Measurements from ENCODE around the gene EVC. TPM values are rescaled to one million over a fixed set of nuclear protein-coding genes. Genes with fewer than 3 reads are reported as not detected.

Gene EVC
- total and polyA plus RNA-seq, 4 donors, result 2.9 to 40.8 (median 13.6) TPM

DNA sequence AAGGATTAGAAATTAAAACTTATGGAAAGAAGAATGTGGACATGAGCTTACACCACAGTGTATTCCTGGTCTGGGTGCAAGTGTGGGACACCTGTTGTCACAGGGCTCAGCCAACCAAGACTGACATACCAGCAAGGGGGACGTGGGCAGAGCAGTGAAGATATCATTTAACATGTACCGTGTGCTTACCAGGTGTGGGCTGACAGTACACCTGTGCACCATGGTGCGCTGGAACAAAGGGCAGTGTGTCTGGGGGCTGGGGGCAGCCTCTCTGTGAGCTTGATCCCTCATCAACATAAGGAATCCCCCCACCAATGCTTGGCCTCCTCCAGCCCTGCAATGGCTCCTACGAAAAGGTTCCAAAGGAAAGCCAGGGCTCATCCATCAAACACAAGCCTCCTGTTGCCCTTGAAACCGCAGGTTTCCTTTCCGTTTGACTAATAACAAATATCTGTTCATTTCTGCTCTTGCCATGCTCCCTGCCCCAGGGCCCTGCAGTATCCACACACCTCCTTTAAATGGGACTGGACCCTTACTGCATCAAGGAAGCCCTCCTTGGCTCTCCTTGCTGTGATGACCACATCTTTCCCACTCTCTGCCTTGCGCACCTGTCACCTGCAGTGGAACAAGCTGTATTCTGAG is 19.4 kb upstream of the EVC start:
- Histone ChIP-seq H3K4me1 (ENCODE audit: control insufficient read depth in 5 of 5, insufficient read depth in 5 of 5, low read length in 5 of 5) (no peaks in the 10 kb centered on the region), H3K36me3 (ENCODE audit: control insufficient read depth in 4 of 4, insufficient read depth in 4 of 4, low read length in 4 of 4) (peaks cover 0 to 44% (median 23%) of the 10 kb centered on the region in 4 donors), H3K27ac (ENCODE audit: low read depth in 1 of 2, low read length in 1 of 2) (no peak overlapping the region), H3K4me3 (no peak overlapping the region), H3K9me3 (ENCODE audit: control insufficient read depth in 4 of 4, insufficient read depth in 3 of 4, low read length in 3 of 4) (no peaks in the 10 kb centered on the region), H3K9ac (ENCODE audit: insufficient read depth in 1 of 2, low read length in 2 of 2) (no peak overlapping the region), H3K27me3 (ENCODE audit: control insufficient read depth in 3 of 3, insufficient read depth in 3 of 3, low read length in 2 of 3) (no peaks in the 10 kb centered on the region)
- TF ChIP-seq, protein P1, sequence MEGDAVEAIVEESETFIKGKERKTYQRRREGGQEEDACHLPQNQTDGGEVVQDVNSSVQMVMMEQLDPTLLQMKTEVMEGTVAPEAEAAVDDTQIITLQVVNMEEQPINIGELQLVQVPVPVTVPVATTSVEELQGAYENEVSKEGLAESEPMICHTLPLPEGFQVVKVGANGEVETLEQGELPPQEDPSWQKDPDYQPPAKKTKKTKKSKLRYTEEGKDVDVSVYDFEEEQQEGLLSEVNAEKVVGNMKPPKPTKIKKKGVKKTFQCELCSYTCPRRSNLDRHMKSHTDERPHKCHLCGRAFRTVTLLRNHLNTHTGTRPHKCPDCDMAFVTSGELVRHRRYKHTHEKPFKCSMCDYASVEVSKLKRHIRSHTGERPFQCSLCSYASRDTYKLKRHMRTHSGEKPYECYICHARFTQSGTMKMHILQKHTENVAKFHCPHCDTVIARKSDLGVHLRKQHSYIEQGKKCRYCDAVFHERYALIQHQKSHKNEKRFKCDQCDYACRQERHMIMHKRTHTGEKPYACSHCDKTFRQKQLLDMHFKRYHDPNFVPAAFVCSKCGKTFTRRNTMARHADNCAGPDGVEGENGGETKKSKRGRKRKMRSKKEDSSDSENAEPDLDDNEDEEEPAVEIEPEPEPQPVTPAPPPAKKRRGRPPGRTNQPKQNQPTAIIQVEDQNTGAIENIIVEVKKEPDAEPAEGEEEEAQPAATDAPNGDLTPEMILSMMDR (IDR thresholded peaks at IDR 0.05; ENCODE audit: control extremely low read depth, extremely low read depth), result no peak
- ATAC-seq (ENCODE audit: insufficient read depth, low FRiP score), result no peak
- DNase-seq, result no peak
- WGBS, 2 donors, result 84 to 90% methylated on average over 7 of the region's 7 CpGs

DNA sequence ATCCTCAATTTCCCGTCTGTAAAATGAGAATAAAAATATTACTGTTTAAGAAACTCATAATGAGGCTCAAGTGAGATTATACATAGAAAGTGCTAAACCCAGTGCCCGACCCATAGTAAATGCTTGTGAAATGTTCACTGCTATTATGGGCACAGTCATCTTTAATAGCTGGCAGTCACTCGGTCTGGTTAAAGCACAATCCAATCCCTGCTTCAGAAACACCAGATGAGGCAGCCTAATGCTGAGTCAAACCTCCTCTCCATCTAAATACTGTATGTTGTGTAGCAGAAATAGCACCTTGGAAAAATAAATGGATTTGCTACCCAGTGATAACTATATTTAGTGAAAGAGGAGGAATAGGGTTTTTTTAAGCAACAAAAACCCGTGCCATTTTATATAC is 17.1 kb upstream of the EVC start:
- H3K27ac ChIP-seq (ENCODE audit: low read depth in 1 of 2, low read length in 1 of 2), result no peak overlapping the region
- ATAC-seq (ENCODE audit: insufficient read depth, low FRiP score) (no peak), DNase-seq (no peak)
- no peaks in the 10 kb centered on the region for H3K9me3 ChIP-seq (ENCODE audit: control insufficient read depth in 4 of 4, insufficient read depth in 3 of 4, low read length in 3 of 4)
- H3K4me1 ChIP-seq (ENCODE audit: control insufficient read depth in 5 of 5, insufficient read depth in 5 of 5, low read length in 5 of 5), result no peaks in the 10 kb centered on the region
- H3K36me3 ChIP-seq (ENCODE audit: control insufficient read depth in 4 of 4, insufficient read depth in 4 of 4, low read length in 4 of 4), result peaks cover 0 to 28% (median 17%) of the 10 kb centered on the region in 4 donors
- TF ChIP-seq, protein P1 (IDR thresholded peaks at IDR 0.05; ENCODE audit: control extremely low read depth, extremely low read depth), result no peak
- no peaks in the 10 kb centered on the region for H3K27me3 ChIP-seq (ENCODE audit: control insufficient read depth in 3 of 3, insufficient read depth in 3 of 3, low read length in 2 of 3)
- 91% methylated on average over 4 of the region's 4 CpGs for WGBS, 2 donors
- H3K9ac ChIP-seq (ENCODE audit: insufficient read depth in 1 of 2, low read length in 2 of 2), result no peak overlapping the region
- H3K4me3 ChIP-seq, result no peak overlapping the region

DNA sequence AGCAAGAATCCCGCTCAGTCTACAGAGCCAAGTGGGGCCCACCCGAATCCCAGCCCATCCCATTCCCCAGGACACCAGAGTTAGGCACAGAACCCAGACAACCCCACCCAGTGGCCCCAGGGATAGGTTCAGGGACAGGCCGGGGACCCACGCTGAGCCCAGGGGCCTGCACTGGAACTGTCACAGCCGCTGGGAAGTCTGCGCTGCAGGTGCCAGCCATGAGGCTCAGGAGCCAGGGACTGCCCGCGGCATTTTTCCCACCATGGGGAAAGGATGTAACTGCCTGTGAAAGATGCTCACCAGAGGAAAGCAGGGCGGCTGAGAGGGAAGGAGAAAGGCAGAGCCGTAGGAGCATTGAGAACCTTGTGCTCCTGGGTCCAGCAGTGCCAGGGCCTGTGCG is 14.7 kb upstream of the EVC start:
- 94 to 97% methylated on average over 11 of the region's 11 CpGs for WGBS, 2 donors
- Histone ChIP-seq H3K36me3 (ENCODE audit: control insufficient read depth in 4 of 4, insufficient read depth in 4 of 4, low read length in 4 of 4) (peaks cover 0 to 12% (median 11%) of the 10 kb centered on the region in 4 donors), H3K27ac (ENCODE audit: low read depth in 1 of 2, low read length in 1 of 2) (no peak overlapping the region), H3K9me3 (ENCODE audit: control insufficient read depth in 4 of 4, insufficient read depth in 3 of 4, low read length in 3 of 4) (no peaks in the 10 kb centered on the region), H3K4me3 (no peak overlapping the region), H3K9ac (ENCODE audit: insufficient read depth in 1 of 2, low read length in 2 of 2) (no peak overlapping the region), H3K4me1 (ENCODE audit: control insufficient read depth in 5 of 5, insufficient read depth in 5 of 5, low read length in 5 of 5) (no peaks in the 10 kb centered on the region), H3K27me3 (ENCODE audit: control insufficient read depth in 3 of 3, insufficient read depth in 3 of 3, low read length in 2 of 3) (no peaks in the 10 kb centered on the region)
- TF ChIP-seq, protein P1 (IDR thresholded peaks at IDR 0.05; ENCODE audit: control extremely low read depth, extremely low read depth), result no peak
- DNase-seq (no peak), ATAC-seq (ENCODE audit: insufficient read depth, low FRiP score) (no peak)

DNA sequence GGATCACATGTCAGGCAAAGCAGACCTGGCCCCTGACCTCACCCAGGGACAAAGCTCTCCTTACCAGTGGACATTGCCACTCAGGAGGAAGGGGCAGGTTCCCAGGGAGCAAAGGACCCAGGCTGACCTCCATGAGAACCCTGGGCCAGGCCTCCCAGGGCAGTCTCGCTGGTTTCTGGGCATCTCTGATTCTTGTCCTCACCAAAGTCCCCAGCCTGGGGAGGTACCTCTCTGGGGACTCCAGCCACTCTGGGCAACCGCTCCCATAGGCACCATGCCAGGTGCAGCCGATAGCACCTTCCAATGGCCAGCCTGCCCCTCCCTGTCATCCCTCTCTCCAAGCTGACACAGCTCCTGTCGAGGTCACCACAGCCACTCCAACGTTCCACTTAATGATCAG is 10.5 kb upstream of the EVC start:
- 80 to 82% methylated on average over 5 of the region's 5 CpGs for WGBS, 2 donors
- peaks cover 0 to 3% (median 1%) of the 10 kb centered on the region in 4 donors for H3K9me3 ChIP-seq (ENCODE audit: control insufficient read depth in 4 of 4, insufficient read depth in 3 of 4, low read length in 3 of 4)
- ATAC-seq (ENCODE audit: insufficient read depth, low FRiP score), result no peak
- no peak overlapping the region for H3K27ac ChIP-seq (ENCODE audit: low read depth in 1 of 2, low read length in 1 of 2)
- no peak overlapping the region for H3K4me3 ChIP-seq
- no peaks in the 10 kb centered on the region for H3K4me1 ChIP-seq (ENCODE audit: control insufficient read depth in 5 of 5, insufficient read depth in 5 of 5, low read length in 5 of 5)
- TF ChIP-seq, protein P1 (IDR thresholded peaks at IDR 0.05; ENCODE audit: control extremely low read depth, extremely low read depth), result no peak
- H3K36me3 ChIP-seq (ENCODE audit: control insufficient read depth in 4 of 4, insufficient read depth in 4 of 4, low read length in 4 of 4), result peaks cover 0 to 9% (median 5%) of the 10 kb centered on the region in 4 donors
- no peak overlapping the region for H3K9ac ChIP-seq (ENCODE audit: insufficient read depth in 1 of 2, low read length in 2 of 2)
- H3K27me3 ChIP-seq (ENCODE audit: control insufficient read depth in 3 of 3, insufficient read depth in 3 of 3, low read length in 2 of 3), result no peaks in the 10 kb centered on the region
- DNase-seq, result no peak

Measured in lung (tissue), 12 donors.